Right atrium auricular region (tissue), 2 donors: Measurements from ENCODE around the gene NEU4. TPM values are rescaled to one million over a fixed set of nuclear protein-coding genes. Genes with fewer than 3 reads are reported as not detected.

ENCODE experiments used
- DNase-seq: peaks from one replicate; pipeline ENCODE4 v3.0.0-alpha.2; 2019; ENCODE audit warnings: low spot score
- H3K27ac ChIP-seq, 2 donors: fragments of 200-600 bp; sonication (generic); 1 replicate in 1 of 2; 2 replicates in 1 of 2; pipeline ENCODE4 v1.5.1; 2016 to 2019
- H3K27me3 ChIP-seq, 2 donors: fragments of 200-600 bp; sonication (generic); one replicate each; pipeline versions ENCODE4 v1.5.1 to v1.6.0; 2017 to 2019
- H3K36me3 ChIP-seq: fragments of 200-600 bp; sonication (generic); one replicate; pipeline ENCODE4 v1.5.1; 2016
- H3K4me1 ChIP-seq, 2 donors: fragments of 200-600 bp; sonication (generic); one replicate each; pipeline versions ENCODE4 v1.5.1 to v1.6.0; 2017 to 2019
- H3K4me3 ChIP-seq, 2 donors: fragments of 200-600 bp; sonication (generic); 1 replicate in 1 of 2; 2 replicates in 1 of 2; pipeline ENCODE4 v1.5.1; 2017 to 2019; ENCODE audit warnings: mild to moderate bottlenecking in 1 of 2, moderate library complexity in 1 of 2
- H3K9me3 ChIP-seq, 2 donors: fragments of 200-600 bp; sonication (generic); one replicate each; pipeline ENCODE4 v1.5.1; 2019
- total RNA-seq, 2 donors: library from RNA; depleted of rRNA; stranded (reverse); fragments of >200 nt; gene quantifications; one replicate each; pipeline ENCODE4 v1.1.0, GENCODE V29; 2016
- TF ChIP-seq, protein P1 (sequence below), 2 donors: fragments of 200-600 bp; sonication (generic); IDR thresholded peaks; one replicate each; pipeline ENCODE4 v1.5.1; 2019; ENCODE audit warnings: antibody characterized with exemption in 2 of 2

NEU4 gene
- total RNA-seq, 2 donors from 2014 or later, result 0.31 TPM; not detected in 1

DNA sequence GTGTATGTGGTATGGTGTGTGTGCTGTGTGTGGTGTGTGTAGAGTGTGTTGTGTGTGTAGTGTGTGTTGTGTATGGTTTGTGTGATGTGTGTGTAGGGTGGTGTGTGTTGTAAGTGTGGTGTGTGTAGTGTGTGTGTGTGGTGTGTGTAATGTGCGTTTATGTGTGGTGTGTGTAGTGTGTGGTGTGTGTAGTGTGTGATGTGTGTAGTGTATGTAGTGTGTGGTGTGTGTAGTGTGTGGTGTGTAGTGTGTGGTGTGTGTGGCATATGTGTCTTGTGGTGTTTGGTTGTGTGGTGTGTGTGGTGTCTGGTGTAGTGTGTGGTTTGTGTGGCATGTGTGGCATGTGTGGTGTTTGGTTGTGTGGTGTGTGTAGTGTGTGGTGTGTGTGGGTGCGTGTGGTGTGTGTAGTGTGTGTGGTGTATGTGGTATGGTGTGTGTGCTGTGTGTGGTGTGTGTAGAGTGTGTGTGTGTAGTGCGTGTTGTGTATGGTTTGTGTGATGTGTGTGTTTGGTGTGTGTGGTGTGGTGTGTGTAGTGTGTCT lies 56.5 kb downstream of the NEU4 start:
- TF ChIP-seq, protein P1, sequence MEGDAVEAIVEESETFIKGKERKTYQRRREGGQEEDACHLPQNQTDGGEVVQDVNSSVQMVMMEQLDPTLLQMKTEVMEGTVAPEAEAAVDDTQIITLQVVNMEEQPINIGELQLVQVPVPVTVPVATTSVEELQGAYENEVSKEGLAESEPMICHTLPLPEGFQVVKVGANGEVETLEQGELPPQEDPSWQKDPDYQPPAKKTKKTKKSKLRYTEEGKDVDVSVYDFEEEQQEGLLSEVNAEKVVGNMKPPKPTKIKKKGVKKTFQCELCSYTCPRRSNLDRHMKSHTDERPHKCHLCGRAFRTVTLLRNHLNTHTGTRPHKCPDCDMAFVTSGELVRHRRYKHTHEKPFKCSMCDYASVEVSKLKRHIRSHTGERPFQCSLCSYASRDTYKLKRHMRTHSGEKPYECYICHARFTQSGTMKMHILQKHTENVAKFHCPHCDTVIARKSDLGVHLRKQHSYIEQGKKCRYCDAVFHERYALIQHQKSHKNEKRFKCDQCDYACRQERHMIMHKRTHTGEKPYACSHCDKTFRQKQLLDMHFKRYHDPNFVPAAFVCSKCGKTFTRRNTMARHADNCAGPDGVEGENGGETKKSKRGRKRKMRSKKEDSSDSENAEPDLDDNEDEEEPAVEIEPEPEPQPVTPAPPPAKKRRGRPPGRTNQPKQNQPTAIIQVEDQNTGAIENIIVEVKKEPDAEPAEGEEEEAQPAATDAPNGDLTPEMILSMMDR (IDR thresholded peaks at IDR 0.05), result no peak
- Histone ChIP-seq H3K4me3 (no peak overlapping the region), H3K27ac (no peak overlapping the region), H3K27me3 (peaks cover 6 to 17% of the 10 kb centered on the region in 2 donors), H3K9me3 (no peaks in the 10 kb centered on the region), H3K36me3 (no peaks in the 10 kb centered on the region), H3K4me1 (peaks cover 0 to 4% of the 10 kb centered on the region in 2 donors)
- no peak for DNase-seq

DNA sequence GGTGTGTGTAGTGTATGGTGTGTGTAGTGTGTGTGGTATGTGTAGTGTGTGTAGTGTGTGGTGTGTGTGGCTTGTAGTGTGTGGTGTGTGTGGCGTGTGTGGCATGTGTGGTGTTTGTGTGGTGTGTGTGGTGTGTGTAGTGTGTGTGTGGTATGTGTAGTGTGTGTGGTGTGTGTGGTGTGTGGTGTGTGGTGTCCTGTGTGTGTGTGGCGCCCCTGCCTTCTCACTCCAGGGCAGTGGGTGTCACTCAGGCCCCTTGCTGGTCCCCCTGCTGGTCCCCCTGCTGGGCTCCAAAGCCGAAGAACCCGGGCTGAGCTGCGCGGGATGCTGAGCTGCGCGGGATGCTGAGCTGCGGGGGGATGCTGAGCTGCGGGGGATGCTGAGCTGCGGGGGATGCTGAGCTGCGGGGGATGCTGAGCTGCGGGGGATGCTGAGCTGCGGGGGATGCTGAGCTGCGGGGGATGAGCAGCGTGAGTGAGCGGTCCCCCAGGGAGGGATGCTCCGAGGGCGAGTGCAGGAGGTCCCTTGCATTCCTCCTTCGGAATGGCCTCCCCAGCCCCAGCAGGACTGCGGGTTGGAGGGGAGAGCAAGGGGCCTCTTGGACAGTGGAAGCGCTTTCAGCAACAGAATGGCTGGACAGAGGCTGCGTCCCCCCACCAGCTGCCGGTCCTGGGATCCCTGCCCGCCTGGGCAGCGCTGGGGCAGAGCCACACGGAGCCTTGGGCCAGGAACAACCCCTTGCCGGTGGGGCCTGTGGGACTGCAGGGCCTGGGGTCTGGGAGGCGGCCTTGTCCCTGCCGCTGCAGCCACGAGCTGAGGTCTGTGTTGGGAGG lies 57.2 kb downstream of the NEU4 start:
- DNase-seq, result no peak
- peaks cover 6 to 17% of the 10 kb centered on the region in 2 donors for H3K27me3 ChIP-seq
- no peak overlapping the region for H3K4me3 ChIP-seq
- H3K9me3 ChIP-seq, result no peaks in the 10 kb centered on the region
- H3K36me3 ChIP-seq, result no peaks in the 10 kb centered on the region
- TF ChIP-seq, protein P1 (IDR thresholded peaks at IDR 0.05), result no peak
- H3K4me1 ChIP-seq, result no peaks in the 10 kb centered on the region
- no peak overlapping the region for H3K27ac ChIP-seq

Other genes starting within 250 kb of the NEU4 start
- gene THAP4, start 172.0 kb upstream of the NEU4 start, total RNA-seq, result 10 to 100 TPM; 76.8 to 94.7 TPM
- 10 to 100 TPM; 47.8 to 53.0 TPM for gene ATG4B, start 171.5 kb upstream of the NEU4 start, total RNA-seq
- 1 to 10 TPM; 6.4 to 6.6 TPM for gene DTYMK, start 122.4 kb upstream of the NEU4 start, total RNA-seq
- 10 to 100 TPM; 21.9 to 32.7 TPM for gene ING5, start 107.2 kb upstream of the NEU4 start, total RNA-seq
- 10 to 100 TPM in 1 of 2 donors, 1 to 10 TPM in 1; 7.5 to 11.7 TPM for gene D2HGDH, start 74.6 kb upstream of the NEU4 start, total RNA-seq
- 1 to 10 TPM in 1 of 2 donors, under 1 TPM in 1; 0.56 to 1.1 TPM for gene GAL3ST2, start 32.4 kb upstream of the NEU4 start, total RNA-seq
- 10 to 100 TPM in 1 of 2 donors, 1 to 10 TPM in 1; 1.0 to 17.5 TPM for gene PDCD1, start 49.7 kb downstream of the NEU4 start, total RNA-seq
- gene RTP5, start 60.5 kb downstream of the NEU4 start, total RNA-seq, result not detected